ENCODE measurements around the gene SLC5A2. TPM values are rescaled to one million over a fixed set of nuclear protein-coding genes. Genes with fewer than 3 reads are reported as not detected.

Gene SLC5A2
- total RNA-seq, 1 donor = not detected

DNA sequence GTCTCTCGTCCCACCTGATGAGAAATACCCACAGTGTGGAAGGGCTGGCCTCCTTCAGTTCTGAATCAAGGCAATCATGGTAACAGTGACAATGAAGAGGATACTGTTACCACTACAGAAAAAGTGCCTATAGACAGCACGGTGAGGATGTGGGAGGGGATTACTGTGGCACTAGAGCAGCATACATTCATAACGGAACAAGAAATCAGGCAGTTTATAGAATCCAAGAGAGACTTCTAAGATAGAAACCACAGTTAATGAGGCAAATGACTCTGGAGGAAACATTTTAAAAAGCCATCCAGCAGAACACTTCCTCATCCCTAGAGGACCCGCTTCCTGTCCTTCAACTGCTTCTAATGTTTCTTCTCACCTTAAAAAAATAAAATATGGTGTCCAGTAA, 22.6 kb downstream of the SLC5A2 start:
- no peak overlapping the region for H3K27ac ChIP-seq (ENCODE audit: low read depth, low read length)
- DNase-seq (ENCODE audit: insufficient read length, low spot score, missing footprints) = no peak
- peaks cover 44% of the 10 kb centered on the region for H3K79me2 ChIP-seq (ENCODE audit: insufficient read depth, low read length)
- peaks cover 22% of the 10 kb centered on the region for H3K36me3 ChIP-seq (ENCODE audit: insufficient read depth, low read length)
- no peak overlapping the region for H3K4me3 ChIP-seq (ENCODE audit: insufficient read depth, low read length)
- no peak overlapping the region for H3K4me2 ChIP-seq (ENCODE audit: insufficient read depth, low read length)
- no peaks in the 10 kb centered on the region for H3K9me3 ChIP-seq (ENCODE audit: low read depth, low read length)
- peaks cover 32% of the 10 kb centered on the region for H3K4me1 ChIP-seq (ENCODE audit: insufficient read depth, low read length)
- TF ChIP-seq, protein P1, sequence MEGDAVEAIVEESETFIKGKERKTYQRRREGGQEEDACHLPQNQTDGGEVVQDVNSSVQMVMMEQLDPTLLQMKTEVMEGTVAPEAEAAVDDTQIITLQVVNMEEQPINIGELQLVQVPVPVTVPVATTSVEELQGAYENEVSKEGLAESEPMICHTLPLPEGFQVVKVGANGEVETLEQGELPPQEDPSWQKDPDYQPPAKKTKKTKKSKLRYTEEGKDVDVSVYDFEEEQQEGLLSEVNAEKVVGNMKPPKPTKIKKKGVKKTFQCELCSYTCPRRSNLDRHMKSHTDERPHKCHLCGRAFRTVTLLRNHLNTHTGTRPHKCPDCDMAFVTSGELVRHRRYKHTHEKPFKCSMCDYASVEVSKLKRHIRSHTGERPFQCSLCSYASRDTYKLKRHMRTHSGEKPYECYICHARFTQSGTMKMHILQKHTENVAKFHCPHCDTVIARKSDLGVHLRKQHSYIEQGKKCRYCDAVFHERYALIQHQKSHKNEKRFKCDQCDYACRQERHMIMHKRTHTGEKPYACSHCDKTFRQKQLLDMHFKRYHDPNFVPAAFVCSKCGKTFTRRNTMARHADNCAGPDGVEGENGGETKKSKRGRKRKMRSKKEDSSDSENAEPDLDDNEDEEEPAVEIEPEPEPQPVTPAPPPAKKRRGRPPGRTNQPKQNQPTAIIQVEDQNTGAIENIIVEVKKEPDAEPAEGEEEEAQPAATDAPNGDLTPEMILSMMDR (IDR thresholded peaks at IDR 0.05; ENCODE audit: extremely low read depth, low read depth, low read length) = no peak
- no peak overlapping the region for H2AFZ ChIP-seq (ENCODE audit: low read length)
- H4K20me1 ChIP-seq (ENCODE audit: insufficient read depth, low read length) = peaks cover 9% of the 10 kb centered on the region
- H3K27me3 ChIP-seq (ENCODE audit: insufficient read depth, low read length) = no peaks in the 10 kb centered on the region

DNA sequence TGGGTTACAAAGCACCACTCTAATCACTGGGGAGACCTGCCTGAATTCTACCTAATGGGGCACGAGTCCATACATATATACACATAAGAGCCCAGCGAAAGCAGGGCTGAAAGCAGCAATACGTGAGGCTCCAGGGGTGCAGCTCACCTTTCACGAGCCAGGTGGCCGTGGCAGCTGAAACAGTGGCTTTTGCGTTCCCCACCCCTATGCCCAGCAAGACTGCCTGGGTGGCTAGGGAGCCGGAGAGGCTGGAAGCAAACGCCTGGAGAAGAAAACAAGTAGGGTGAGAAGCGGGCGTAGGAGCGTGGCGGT, 24.6 kb downstream of the SLC5A2 start:
- Histone ChIP-seq H3K4me2 (ENCODE audit: insufficient read depth, low read length) (peak overlapping the region; percentile 98), H3K79me2 (ENCODE audit: insufficient read depth, low read length) (peaks cover 30% of the 10 kb centered on the region), H3K27ac (ENCODE audit: low read depth, low read length) (peak overlapping the region; percentile 95), H4K20me1 (ENCODE audit: insufficient read depth, low read length) (no peaks in the 10 kb centered on the region), H3K27me3 (ENCODE audit: insufficient read depth, low read length) (no peaks in the 10 kb centered on the region), H3K36me3 (ENCODE audit: insufficient read depth, low read length) (peaks cover 18% of the 10 kb centered on the region), H2AFZ (ENCODE audit: low read length) (peak overlapping the region; percentile 80), H3K4me3 (ENCODE audit: insufficient read depth, low read length) (peak overlapping the region; percentile 92), H3K9me3 (ENCODE audit: low read depth, low read length) (no peaks in the 10 kb centered on the region), H3K4me1 (ENCODE audit: insufficient read depth, low read length) (peaks cover 33% of the 10 kb centered on the region)
- no peak for DNase-seq (ENCODE audit: insufficient read length, low spot score, missing footprints)
- TF ChIP-seq, protein P1 (IDR thresholded peaks at IDR 0.05; ENCODE audit: extremely low read depth, low read depth, low read length) = no peak

DNA sequence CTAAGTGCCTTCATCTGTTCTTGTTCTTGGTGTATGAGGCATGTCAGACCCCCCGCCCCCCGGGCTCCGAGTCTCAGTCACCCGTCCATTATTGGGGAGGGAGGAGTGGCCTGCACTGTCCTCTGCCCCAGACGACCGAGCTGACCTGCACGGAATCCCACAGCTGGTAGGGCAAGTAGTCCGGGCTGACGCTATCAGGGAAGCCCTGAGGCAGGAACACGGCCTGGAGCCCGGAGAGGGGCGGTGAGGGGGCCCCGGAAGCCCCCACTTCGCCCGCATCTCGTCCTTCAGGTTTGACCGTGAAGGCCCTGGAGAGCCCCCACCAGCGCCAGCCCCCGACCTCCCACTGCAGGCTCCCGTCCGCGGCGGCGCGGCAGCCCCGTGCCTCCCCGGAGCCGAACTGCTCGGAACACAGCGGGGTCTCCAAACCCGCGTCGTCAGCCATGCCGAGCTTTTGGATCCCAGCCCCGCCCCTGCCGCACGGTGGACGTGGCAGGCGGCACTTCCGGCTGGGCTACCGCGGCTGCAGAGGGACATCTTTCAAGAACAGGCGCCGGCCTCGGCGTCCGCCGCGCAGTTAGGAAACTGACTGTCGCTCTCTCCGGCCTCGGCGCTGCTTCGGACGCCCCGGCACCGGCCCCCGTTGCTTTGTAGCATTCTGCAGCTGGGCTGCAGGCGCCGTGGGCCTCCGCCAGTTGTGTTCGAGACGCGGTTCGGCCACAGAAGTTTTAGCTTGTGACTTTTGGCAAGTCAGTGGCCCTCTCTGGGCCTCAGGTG, 25.2 kb downstream of the SLC5A2 start, which contains the start of gene RUSF1:
Gene RUSF1 (minus strand): TSS at position 463 of the 777 bp plus-strand sequence. CDS start 18 bp downstream, at position 445.
- peak; percentile 95 for DNase-seq (ENCODE audit: insufficient read length, low spot score, missing footprints)
- Histone ChIP-seq H3K9me3 (ENCODE audit: low read depth, low read length) (no peaks in the 10 kb centered on the region), H4K20me1 (ENCODE audit: insufficient read depth, low read length) (no peaks in the 10 kb centered on the region), H3K79me2 (ENCODE audit: insufficient read depth, low read length) (peaks cover 30% of the 10 kb centered on the region), H3K36me3 (ENCODE audit: insufficient read depth, low read length) (peaks cover 18% of the 10 kb centered on the region), H3K4me2 (ENCODE audit: insufficient read depth, low read length) (peak within 1 kb of the TSS; percentile 98), H3K27ac (ENCODE audit: low read depth, low read length) (peak within 1 kb of the TSS; percentile 95), H3K4me3 (ENCODE audit: insufficient read depth, low read length) (peak within 1 kb of the TSS; percentile 92), H2AFZ (ENCODE audit: low read length) (peak within 1 kb of the TSS; percentile 80), H3K27me3 (ENCODE audit: insufficient read depth, low read length) (no peaks in the 10 kb centered on the region), H3K4me1 (ENCODE audit: insufficient read depth, low read length) (peaks cover 32% of the 10 kb centered on the region)
- TF ChIP-seq, protein P1 (IDR thresholded peaks at IDR 0.05; ENCODE audit: extremely low read depth, low read depth, low read length) = no peak

GRCh38 chr16:31508706-31509195, 25.8 kb downstream of the SLC5A2 start:
- Histone ChIP-seq H2AFZ (ENCODE audit: low read length) (peak overlapping the region; percentile 80), H3K79me2 (ENCODE audit: insufficient read depth, low read length) (peaks cover 30% of the 10 kb centered on the region), H3K27ac (ENCODE audit: low read depth, low read length) (peak overlapping the region; percentile 95), H3K9me3 (ENCODE audit: low read depth, low read length) (no peaks in the 10 kb centered on the region), H3K36me3 (ENCODE audit: insufficient read depth, low read length) (peaks cover 18% of the 10 kb centered on the region), H3K4me3 (ENCODE audit: insufficient read depth, low read length) (peak overlapping the region; percentile 92), H3K27me3 (ENCODE audit: insufficient read depth, low read length) (no peaks in the 10 kb centered on the region), H3K4me2 (ENCODE audit: insufficient read depth, low read length) (peak overlapping the region; percentile 98), H3K4me1 (ENCODE audit: insufficient read depth, low read length) (peaks cover 31% of the 10 kb centered on the region), H4K20me1 (ENCODE audit: insufficient read depth, low read length) (no peaks in the 10 kb centered on the region)
- DNase-seq (ENCODE audit: insufficient read length, low spot score, missing footprints) = no peak
- TF ChIP-seq, protein P1 (IDR thresholded peaks at IDR 0.05; ENCODE audit: extremely low read depth, low read depth, low read length) = no peak
